ENCODE results near the gene KRTAP4-12.
"Not testable (repeated sequence)": the region's sequence is repeated elsewhere in the genome, so short reads cannot be mapped to it uniquely, and the experiment has no call there.

- TF ChIP-seq, protein P1, sequence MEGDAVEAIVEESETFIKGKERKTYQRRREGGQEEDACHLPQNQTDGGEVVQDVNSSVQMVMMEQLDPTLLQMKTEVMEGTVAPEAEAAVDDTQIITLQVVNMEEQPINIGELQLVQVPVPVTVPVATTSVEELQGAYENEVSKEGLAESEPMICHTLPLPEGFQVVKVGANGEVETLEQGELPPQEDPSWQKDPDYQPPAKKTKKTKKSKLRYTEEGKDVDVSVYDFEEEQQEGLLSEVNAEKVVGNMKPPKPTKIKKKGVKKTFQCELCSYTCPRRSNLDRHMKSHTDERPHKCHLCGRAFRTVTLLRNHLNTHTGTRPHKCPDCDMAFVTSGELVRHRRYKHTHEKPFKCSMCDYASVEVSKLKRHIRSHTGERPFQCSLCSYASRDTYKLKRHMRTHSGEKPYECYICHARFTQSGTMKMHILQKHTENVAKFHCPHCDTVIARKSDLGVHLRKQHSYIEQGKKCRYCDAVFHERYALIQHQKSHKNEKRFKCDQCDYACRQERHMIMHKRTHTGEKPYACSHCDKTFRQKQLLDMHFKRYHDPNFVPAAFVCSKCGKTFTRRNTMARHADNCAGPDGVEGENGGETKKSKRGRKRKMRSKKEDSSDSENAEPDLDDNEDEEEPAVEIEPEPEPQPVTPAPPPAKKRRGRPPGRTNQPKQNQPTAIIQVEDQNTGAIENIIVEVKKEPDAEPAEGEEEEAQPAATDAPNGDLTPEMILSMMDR (IDR thresholded peaks at IDR 0.05; ENCODE audit: low read depth, low read length), result not testable (repeated sequence)
- not testable (repeated sequence) for TF ChIP-seq MYC (IDR thresholded peaks at IDR 0.05; ENCODE audit: low read depth, low read length); POLR2A (IDR thresholded peaks at IDR 0.05; ENCODE audit: extremely low read depth, insufficient read length); MAX (IDR thresholded peaks at IDR 0.05; ENCODE audit: low read depth, low read length)
Observed at GRCh38 chr17:41088760-41089352, 35.1 kb downstream of the KRTAP4-12 start.

Data from NB4 (cell line).